Activated CD8-positive, alpha-beta memory T cell treated with anti-CD3 and anti-CD28 coated beads for 48 hours (primary cell): ENCODE measurements around the gene CCDC188.
A peak's percentile ranks its signal among the peaks of the same experiment; 100 is the strongest.
"Not testable (repeated sequence)": the region's sequence is repeated elsewhere in the genome, so short reads cannot be mapped to it uniquely, and the experiment has no call there.

Experiments used
- DNase-seq, 3 experiments: peaks; one replicate each; pipeline ENCODE4 v3.0.0-alpha.2; 2020; ENCODE audit warnings: low read depth in 2 of 3, low spot score in 2 of 3

CCDC188 gene

DNA sequence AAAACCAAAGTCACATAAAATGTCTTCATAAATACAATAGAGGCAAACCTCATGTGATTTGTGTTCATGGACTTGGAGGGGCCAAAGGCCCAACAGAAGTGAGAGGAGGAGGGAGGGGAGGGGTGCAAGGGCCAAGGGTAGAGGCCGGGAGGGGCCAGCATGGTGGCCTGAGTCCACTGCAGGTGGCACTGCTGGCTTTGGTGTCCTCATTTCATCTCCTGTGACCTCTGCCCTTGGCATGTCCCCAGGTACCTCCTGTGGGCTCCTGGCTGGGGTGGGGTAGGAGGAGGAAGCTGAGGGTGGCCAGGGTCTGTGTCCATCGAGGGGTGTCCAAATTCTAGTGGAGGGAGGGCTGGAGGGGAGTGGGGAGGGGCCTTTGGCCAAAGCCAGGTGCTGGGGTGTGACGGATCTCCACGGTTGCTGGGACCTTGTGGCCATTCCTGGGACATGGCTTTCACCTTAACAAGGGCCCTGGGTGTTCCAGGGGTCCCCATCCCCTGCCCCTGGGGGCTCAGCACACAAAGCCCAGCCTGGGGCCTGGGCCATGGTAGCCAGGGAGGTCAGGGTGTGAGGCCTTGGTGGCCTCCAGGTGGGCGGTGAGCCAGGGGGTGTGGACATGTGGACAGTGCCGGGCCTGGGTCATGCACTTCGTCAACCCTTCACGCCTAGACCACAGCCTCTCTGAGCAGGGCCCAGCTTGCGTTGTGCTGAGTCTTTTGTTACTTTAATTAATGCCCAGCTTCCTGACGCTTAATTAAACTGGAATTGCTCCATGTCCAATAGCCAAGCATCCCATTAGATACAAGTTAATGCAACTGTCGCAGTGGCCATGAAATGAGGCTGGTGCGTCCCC is 20.7 kb upstream of the CCDC188 start:
- no peak for DNase-seq

DNA sequence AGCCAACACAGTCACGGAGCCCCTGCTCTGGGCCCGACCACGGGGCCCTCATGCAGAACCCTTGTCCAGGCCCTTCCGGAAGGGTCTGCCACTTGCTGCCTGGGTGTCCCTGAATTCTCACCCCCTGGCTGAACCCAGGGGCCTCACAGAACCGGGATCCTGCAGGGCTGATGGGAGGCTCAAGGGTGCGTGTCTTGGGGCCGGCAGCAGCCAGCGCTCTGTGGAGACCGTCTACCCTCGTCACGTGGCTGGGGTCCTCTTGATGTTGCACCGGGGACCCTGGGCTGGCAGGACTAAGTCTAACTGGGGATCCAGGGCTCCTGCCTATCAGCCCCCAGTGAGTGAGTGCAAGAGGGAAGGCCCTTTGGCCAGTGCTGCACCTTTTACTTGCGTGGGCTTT is 19.3 kb upstream of the CCDC188 start:
- no peak for DNase-seq

DNA sequence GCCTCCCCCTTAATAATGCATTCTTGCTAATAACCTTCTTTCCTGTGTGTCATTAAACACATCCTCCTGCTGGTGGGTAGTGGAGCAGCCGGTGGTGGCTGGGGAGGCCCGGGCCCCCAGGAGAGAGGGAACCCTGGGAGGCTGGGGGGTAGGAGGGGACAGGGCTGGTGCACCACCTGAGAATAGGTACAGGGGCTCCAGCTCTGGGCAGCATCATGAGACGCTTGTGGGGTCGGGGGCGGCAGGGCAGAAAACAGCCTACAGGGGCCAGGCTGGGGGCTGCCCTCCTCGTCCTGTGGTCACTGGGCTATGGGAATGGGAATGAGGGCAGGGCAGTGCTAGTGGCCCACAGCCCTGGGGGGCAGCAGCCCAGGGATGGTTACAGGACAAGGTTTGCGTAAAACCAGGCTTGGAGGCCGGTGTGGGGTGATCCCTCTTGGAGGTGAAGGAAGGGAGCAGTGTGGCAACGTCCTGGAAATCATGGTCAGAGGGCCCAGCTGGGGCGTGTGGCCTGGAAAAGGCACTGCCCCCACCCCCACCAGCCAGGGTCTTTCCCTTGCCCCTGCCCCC is 18.5 kb upstream of the CCDC188 start:
- no peak for DNase-seq

DNA sequence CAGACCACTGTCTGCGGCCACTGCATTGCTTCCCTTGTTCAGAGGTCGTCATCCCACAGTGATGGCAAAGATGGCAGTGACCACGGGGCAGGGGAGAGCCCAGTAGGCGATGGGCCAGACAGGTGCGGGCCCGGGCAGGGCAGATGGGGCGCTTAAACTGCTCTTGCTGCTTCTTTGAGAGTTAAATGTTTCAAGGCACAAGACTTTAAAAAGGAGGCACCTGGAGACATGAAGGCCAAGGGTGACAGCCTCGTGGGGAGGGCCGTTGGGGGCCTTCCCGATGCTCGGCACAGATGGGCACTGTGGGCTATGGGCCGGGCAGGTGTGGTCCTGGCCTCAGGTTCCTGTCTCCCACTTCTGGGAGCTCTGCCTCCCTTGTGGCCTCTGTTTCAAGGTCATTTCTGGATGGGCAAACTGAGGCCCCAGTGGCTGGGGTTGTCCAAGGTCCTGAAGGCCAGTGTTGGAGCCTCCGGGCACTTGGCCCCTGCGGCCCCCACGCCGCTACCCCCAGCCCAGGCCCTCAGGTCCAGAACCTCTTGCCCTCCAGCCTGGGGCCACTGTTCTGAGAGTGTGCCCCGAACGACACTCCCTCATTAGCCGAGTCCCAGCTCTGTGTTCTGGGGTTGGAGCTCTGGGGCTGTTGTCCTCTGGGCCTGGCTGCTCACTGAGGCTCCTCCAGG is 16.9 kb upstream of the CCDC188 start:
- DNase-seq, result no peak

DNA sequence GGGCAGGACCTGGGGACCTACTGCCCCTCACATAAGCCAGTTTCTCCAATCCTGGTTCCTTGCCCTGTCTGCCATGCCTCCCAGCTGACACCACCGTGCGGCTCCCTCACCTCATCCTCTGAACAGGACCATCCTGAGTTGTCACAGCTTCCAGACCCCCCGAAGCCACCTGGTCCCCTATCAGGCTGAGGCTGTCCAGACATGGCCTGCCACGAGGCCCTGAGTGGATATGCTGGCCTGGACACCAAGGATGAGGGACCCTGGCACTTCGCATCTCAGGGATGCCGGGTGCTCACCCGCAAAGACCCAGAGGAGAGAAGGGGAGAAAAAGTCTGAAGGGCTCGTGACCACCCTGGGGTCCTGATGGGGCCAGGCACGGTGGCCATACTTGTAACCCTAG is 15.8 kb upstream of the CCDC188 start:
- no peak for DNase-seq

DNA sequence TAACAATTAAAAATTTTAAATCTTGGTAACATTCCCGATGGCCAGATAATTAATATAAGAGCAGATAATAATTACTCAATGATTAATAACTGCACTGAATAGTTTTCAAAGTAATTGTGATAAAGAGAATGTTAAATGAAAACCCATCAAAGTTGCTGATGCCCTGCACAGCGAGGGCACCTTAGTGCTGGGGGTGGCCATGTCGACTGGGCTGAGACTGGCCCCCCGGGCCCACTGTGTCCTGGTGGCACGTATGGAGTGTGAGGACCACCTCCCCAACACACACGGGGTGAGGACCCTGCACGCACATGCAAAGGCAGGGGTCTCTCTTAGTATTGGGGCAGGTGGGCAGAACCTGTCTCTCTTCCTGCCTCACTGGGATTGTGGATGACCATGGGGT is 15.1 kb upstream of the CCDC188 start:
- no peak for DNase-seq

DNA sequence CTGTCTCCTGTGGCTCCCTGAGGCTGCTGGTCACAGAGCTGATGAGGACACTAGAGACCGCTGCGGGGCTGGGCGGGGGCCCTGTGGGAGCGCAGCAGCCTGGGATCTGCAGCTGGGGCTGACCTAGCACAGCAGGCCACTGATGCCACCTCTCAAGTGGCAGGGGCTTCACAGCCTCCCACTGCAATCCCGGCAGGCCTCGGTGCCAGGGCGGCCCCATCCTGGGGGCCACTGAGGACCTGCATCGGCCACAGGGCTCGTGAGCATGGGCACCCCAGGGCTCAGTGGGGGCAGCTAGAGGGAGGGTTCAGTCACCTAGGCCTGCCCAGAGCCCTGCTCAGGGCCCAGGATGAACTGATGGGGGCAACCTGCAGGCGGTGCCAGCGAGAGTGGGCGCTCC is 14.6 kb upstream of the CCDC188 start:
- no peak for DNase-seq

DNA sequence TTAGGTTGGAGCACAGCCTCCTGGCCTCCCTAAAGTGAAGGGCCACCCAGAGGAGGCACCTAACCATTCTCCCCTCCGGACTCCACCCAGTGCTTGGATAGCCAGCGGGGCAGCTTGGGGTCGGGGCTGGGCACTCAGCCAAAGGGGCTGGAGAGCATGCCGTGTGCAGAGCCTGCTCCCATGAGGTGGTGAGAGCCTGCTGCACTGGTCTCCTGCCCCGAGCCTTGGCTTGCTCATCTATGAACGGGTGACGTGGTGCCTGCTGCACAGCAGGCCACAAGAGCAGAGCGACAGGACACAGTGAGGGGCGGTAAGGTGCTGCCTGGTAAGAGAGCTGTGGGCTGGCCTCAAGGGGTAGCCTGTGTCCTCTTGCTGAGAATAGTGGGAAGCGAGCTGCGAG is 14.0 kb upstream of the CCDC188 start:
- no peak for DNase-seq

DNA sequence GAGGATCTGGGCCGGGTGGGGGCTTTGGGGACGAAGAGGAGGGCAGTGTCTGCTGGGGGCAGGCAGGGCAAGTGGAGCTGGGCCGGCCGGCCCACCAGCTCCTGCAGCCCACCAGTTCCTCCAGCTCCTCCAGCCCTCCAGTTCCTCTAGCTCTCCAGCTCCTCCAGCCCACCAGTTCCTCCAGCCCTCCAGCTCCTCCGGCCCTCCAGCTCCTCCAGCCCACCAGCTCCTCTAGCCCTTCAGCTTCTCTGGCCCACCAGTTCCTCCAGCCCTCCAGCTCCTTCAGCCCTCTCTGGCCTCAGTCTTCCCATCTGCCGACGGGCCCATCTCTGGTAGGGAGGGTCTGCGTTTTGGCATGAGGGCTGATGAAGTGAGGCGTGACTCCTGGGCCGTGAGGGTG is 9.2 kb upstream of the CCDC188 start:
- no peak for DNase-seq

DNA sequence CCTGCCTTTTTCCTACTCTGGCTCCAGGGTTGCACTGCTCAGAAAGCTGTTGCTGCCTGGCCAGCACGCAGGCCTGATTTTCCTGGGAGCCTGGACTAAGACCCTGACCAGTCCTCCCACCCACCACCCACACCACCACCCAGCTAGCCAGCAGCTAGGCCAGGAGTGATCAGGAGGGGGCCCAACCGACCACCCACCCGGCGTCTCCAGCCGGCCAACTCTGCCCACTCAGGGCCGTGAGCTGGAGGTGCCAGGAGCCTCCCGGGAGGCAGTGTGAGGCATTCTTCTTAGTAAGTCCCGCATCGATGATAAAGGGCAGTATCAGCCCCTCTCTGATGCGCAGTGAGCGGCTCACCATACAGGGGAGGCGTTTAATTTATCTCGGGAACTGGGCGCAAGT is 8.7 kb upstream of the CCDC188 start:
- not testable (repeated sequence) for DNase-seq

DNA sequence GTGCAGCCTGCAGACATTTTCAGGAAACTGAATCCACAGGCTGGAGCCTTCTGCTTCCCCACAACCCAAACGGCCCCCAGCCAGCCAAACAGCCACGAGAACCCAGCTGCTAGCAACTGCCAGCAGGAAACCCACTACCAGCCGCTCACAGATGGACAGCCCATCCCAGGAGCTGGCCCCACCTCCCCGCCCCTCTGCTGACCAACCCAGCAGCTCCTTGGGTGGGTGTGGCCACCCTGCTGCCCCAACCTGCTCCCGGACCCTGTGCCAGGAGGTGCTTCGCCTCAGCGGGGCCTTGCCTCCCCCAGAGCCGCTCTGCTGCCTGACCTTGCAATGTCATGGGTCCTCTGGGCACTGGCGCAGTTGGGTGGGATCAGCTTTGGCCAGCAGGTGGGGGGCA is 8.2 kb upstream of the CCDC188 start:
- no peak for DNase-seq

DNA sequence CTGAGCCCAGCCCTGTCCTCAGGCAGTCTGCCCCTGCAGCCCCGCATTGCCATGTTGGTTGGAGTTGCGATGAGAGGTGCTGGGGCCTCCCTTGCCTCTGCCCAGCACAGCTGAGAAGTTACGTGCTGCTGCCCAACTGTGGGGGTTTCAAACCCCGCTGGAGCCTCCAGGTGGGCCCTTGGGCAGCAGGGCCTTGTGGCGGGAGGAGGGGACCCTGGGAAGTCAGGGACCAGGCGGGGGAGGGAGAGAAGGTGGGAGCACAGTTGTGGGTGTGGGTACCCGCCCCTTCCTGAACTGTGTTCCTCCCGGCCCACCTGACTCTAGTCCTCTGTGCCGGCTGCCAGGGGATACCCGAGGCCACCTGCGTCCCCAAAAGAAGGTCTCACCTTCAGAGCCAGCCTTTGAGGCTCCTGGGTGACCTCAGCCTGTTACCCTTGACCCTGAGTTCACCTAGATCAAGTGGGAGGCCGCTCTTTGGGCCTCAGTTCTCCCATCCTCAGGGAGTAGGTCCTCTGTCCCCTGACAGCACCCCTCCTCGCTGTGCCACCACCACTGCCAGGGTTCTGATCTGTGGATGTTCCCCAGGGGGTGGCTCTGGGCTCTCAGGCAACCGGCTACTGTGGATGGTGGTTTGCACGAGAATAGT is 7.7 kb upstream of the CCDC188 start:
- DNase-seq, result no peak

DNA sequence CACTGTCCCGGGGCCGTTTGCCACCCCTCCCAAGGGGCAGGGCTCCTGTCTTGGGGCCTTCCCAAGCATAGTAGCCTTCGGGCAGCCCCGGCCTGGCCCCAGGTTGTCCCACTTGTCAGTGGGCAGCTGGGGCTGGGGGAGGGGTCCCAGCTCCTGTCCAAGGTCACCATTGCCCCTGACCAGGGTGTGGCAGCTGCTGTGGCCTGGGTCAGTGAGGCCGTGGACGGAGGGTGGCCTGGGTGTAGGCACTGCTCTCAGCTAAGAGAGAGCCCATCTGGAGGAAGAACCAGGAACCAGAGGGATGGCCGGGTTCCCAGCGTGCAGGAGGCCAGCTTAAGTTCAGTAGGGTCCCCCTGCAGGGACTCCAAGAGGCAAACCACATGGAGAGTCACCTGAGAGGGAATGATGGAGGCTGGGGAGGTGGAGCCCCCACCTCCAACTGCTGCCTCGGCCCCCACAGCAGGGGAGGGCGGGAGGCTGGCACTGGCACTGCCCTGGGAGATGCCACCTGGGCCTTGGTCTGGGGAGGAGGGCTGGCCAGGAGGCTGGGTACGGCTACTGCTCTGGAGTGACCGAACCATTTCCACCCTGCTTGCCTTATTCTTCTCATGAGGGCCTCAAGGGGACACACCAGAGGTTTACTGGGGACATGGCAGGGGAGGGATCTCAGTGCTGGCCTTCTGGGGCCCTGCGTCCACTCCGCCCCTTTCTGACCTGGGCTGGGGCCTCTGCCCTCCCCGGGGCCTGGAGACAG is 6.8 kb upstream of the CCDC188 start:
- DNase-seq, result no peak

DNA sequence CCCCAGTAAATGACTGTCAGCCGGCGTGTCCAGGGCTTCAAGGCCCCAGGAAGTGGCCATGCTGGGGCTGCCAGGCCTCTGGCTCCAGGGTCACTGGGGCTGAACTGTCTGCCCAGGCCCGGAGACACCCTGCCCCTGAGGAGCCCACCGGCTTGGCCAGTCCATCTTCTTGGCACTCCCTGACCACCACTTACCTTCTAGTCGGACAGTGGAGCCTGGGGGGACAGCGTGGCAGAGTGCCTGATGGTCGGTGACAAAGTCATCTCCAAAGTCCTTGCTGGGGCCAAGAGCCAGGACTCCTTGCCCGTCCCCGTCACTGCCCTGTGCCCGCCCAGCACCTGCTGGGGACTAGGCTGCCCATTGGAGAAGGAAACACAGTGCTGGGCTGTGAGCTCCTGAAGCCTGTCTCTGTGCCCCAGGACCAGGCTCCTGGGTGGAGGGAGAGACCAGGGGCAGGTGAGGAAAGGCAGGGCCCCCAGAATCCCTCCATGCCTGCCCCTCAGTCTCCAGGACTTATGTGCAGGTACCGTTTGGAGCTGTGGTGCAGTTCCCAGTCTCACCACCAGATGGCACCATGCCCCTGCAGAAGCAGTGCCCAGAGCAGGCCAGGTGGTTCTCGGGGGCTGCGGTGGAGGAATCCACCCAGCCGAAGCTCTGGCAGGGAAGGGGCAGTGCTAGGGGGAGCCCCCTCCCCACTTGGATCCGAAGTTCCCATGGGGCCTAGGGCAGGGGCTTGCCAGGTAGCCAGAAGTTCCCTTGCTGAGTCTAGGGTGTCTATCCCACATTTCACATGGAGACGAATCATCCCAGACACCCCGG is 6.0 kb upstream of the CCDC188 start:
- DNase-seq, result peak; percentile 61 to 99 (median 98)

DNA sequence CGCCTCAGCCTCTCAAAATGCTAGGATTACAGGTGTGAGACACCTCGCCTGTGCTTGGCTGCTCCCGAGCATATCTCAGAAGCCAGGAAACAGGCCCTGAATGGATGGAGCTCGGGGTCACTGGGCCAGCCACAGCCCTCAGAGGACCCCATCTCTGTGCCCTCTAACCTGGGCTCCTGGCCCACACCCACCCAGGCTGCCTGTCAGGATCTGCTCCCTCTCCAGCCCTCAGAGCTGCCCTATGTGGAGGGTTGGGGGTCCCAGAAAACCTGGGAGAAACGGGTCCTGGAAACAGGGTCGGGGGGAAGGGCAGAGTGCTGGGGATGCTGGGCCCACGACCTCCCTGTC is 5.2 kb upstream of the CCDC188 start:
- DNase-seq, result no peak

DNA sequence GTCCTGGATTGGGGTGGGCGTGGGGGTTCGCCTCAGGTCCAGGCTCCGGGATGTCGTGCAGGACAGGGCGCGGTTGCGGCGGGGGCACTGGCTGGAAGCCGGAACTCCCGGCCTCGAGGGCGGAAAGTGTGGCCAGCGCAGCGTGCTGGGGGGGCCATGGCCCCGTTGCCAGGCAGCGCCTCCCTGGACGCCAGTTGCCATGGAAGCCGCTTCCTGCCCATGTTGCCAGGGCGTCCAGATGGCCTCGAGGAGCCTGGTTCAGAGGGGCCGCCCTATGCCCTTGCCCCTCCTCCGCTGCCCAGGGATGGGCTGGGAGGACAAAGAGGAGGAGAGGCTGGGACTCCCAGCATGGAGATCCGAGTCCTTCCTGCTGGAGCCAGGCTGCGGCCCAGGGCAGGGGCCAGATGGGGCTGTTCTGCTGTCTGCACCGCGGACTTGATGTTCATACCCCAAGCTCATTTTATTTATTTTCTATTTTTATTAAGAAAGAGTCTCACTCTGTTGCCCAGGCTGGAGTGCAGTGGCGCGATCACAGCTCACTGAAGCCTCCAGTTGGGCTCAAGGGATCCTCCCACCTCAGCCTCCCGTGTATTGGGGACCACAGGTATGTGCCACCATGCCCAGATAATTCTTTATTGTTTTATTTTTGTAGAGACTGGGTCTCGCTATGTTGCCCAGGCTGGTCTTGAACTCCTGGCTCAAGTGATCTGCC is 4.6 kb upstream of the CCDC188 start:
- DNase-seq, result no peak

DNA sequence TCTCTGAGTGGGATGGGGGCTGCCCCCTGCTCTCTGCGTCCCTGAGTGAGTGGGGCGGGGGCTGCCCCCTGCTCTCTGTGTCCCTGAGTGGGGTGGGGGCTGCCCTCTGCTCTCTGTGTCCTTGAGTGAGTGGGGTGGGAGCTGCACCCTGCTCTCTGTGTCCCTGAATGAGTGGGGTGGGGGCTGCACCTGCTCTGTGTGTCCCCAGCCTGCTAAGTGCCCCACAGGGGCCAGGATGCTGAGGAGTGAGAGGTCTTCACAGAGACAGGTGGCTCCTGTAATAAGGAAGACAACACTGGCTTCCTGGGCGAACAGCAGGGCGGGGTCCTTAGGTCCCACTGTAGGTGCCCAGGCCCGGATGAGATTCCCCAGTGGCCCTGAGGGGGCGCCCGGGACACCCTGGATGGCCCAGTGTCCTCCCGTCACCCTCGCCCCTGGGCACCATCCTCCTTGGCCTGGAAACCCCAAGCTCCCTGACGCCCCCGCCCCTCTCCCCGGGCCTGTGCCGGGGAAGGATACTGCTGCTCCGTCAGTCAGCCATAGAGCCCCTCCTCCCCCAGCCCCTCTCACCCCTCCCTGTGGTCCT is 3.8 kb upstream of the CCDC188 start:
- no peak for DNase-seq

DNA sequence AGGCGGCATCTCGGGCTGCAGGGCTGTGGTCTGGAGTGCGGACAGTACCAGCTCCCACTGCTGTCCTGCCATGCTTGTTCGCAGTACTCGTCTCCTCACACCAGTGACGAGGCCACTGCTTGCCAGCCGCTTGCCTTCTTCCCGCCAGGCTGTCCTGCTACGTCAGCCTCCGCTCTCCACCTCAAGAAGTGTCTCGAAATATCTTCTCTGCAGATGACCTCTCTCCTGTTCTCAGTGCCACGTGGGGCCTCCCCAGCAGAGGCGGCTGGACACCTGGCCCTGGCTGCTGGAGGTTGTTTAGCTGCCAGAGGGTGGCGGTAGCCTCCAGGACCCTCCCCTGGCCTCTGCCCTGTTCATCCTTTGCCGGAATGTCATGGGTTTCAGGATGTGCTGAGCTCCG is 3.1 kb upstream of the CCDC188 start:
- no peak for DNase-seq

DNA sequence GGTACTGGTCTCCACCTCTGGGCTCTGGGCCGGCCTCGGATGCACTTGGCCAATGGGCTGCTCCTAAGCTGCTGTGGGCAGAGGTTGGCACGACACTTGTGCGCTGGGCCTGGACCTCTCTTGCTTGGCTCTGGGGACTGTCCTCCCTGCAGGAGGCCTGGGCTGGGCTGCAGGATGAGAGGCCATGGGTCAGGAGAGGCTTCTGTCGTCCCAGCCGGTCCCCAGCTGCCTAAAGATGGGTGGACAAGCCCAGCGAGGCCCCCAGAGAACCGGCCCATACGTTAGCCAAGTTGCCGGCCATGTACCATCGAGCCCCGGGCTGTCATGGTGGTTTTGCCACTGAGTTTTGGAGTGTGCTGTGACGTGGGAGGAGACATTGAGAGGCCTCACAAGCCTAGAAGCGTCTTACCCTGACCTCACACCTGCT is 1.6 kb upstream of the CCDC188 start:
- DNase-seq, result no peak

DNA sequence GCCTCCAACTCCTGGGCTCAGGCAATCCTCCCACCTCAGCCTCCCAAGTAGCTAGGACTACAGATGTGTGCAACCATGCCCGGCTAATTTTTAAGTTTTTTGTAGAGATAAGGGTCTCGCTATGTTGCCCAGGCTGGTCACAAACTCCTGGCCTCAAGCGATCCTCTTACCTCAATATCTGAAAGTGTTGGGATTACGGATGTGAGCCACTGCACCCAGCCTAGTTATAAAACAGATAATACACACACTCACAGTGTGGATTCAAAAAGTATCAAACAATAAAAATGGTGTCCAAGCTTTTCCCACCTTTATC is 377 bp upstream of the CCDC188 start:
- no peak for DNase-seq
